ENCODE measurements around the gene PITPNB.

- TF ChIP-seq EZH2phosphoT487 (IDR thresholded peaks at IDR 0.05; ENCODE audit: low read length): no peak
- TF ChIP-seq CTCF (IDR thresholded peaks at IDR 0.05; ENCODE audit: low read length): no peak
Measured at GRCh38 chr22:27878541-27878940, 40.5 kb downstream of the PITPNB start.

All from MM.1S (cell line).